Esophagus muscularis mucosa (tissue), 4 donors: ENCODE results near the gene SRGN. TPM values are rescaled to one million over a fixed set of nuclear protein-coding genes. Genes with fewer than 3 reads are reported as not detected.

Source experiments
- DNase-seq: peaks from one replicate; pipeline ENCODE4 v3.0.0-alpha.2; 2017; ENCODE audit errors: extremely low spot score
- H3K27ac ChIP-seq, 4 donors: fragments of 200-600 bp; sonication (generic); replicated peaks in 1 of 4; 1 replicate in 3 of 4; 2 replicates in 1 of 4; pipeline ENCODE4 v1.5.1; 2016 to 2019; ENCODE audit warnings: mild to moderate bottlenecking in 1 of 4
- H3K27me3 ChIP-seq, 4 donors: fragments of 200-600 bp; sonication (generic); one replicate each; pipeline versions ENCODE4 v1.5.1 to v1.6.0; 2016 to 2019
- H3K36me3 ChIP-seq, 4 donors: fragments of 200-600 bp; sonication (generic); one replicate each; pipeline ENCODE4 v1.5.1; 2016 to 2019
- H3K4me1 ChIP-seq, 4 donors: fragments of 200-600 bp; sonication (generic); one replicate each; pipeline ENCODE4 v1.5.1; 2016 to 2019
- H3K4me3 ChIP-seq, 4 donors: fragments of 200-600 bp; sonication (generic); 1 replicate in 2 of 4; 2 replicates in 2 of 4; pipeline ENCODE4 v1.5.1; 2016 to 2019; ENCODE audit warnings: mild to moderate bottlenecking in 4 of 4, moderate library complexity in 1 of 4
- H3K9me3 ChIP-seq, 4 donors: fragments of 200-600 bp; sonication (generic); 1 replicate in 3 of 4; 2 replicates in 1 of 4; pipeline ENCODE4 v1.5.1; 2016 to 2019
- EP300 ChIP-seq: sonication (generic); formaldehyde crosslinking; IDR thresholded peaks from one replicate; pipeline ENCODE4 v1.6.1; 2017; ENCODE audit warnings: antibody characterized with exemption
- POLR2A ChIP-seq: fragments of 450-650 bp; IDR thresholded peaks from one replicate; pipeline ENCODE4 v1.6.1; 2017; ENCODE audit warnings: antibody characterized with exemption, moderate library complexity, mild to moderate bottlenecking, low read depth
- POLR2AphosphoS5 ChIP-seq, 2 donors: sonication (generic); formaldehyde crosslinking; IDR thresholded peaks; one replicate each; pipeline ENCODE4 v1.6.1; 2017; ENCODE audit warnings: antibody characterized with exemption in 2 of 2
- WGBS: methylation state at CpG from one replicate; pipeline ENCODE4 v1.1.5; 2018; 5-methylcytosine and 5-hydroxymethylcytosine counted together
- intact Hi-C: fragments of 100-400 bp; cut with DNase I; formaldehyde crosslinking; loops from one replicate; pipeline ENCODE4 v1.15.1; 2023
- total RNA-seq, 4 donors: library from RNA; depleted of rRNA; stranded (reverse); fragments of >200 nt; gene quantifications; one replicate each; pipeline versions ENCODE4 v1.1.0 to v1.2.1, GENCODE V29; 2016
- TF ChIP-seq, protein P1 (sequence below), 3 experiments: fragments of 200-600 bp in 2 of 3; fragments of 450-650 bp in 1 of 3; sonication (generic) in 2 of 3; IDR thresholded peaks; one replicate each; pipeline ENCODE4 v1.5.1; 2017 to 2019; ENCODE audit warnings: antibody characterized with exemption in 3 of 3, mild to moderate bottlenecking in 2 of 3, moderate library complexity in 1 of 3

The SRGN gene
- total RNA-seq, 4 donors from 2014 or later: 44.9 to 201 (median 82.3) TPM

DNA sequence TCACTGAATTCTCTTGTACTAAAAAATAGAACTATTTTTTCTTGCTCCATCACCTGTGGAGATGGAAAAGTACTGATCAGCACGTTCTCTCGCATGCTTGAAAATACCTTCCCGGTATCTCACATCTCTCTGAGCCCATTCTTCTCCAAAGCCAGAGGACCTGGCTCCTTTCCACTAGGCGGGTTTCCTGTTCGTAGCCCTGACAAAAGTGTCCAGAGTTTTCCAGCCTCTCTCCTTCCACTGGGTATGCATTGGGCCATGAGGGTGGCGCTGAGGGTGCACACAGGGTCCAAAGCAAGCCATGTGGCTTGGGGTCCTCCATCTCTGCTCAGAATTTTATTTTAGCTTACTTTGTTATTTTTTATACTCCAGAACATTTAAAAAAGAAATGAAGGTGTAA, 16.3 kb upstream of the SRGN start:
- intact Hi-C loops: no loop called here
- H3K27me3 ChIP-seq: no peaks in the 10 kb centered on the region
- H3K4me1 ChIP-seq: peaks cover 0 to 4% (median 0%) of the 10 kb centered on the region in 4 donors
- no peaks in the 10 kb centered on the region for H3K9me3 ChIP-seq
- 82% methylated on average over 6 of the region's 6 CpGs for WGBS
- H3K4me3 ChIP-seq: no peak overlapping the region
- no peak for DNase-seq
- no peaks in the 10 kb centered on the region for H3K36me3 ChIP-seq
- TF ChIP-seq EP300 (no peak), POLR2A (no peak), POLR2AphosphoS5 (IDR thresholded peaks at IDR 0.05) (no peak)
- TF ChIP-seq, protein P1, sequence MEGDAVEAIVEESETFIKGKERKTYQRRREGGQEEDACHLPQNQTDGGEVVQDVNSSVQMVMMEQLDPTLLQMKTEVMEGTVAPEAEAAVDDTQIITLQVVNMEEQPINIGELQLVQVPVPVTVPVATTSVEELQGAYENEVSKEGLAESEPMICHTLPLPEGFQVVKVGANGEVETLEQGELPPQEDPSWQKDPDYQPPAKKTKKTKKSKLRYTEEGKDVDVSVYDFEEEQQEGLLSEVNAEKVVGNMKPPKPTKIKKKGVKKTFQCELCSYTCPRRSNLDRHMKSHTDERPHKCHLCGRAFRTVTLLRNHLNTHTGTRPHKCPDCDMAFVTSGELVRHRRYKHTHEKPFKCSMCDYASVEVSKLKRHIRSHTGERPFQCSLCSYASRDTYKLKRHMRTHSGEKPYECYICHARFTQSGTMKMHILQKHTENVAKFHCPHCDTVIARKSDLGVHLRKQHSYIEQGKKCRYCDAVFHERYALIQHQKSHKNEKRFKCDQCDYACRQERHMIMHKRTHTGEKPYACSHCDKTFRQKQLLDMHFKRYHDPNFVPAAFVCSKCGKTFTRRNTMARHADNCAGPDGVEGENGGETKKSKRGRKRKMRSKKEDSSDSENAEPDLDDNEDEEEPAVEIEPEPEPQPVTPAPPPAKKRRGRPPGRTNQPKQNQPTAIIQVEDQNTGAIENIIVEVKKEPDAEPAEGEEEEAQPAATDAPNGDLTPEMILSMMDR (IDR thresholded peaks at IDR 0.05): no peak
- H3K27ac ChIP-seq: no peak overlapping the region

DNA sequence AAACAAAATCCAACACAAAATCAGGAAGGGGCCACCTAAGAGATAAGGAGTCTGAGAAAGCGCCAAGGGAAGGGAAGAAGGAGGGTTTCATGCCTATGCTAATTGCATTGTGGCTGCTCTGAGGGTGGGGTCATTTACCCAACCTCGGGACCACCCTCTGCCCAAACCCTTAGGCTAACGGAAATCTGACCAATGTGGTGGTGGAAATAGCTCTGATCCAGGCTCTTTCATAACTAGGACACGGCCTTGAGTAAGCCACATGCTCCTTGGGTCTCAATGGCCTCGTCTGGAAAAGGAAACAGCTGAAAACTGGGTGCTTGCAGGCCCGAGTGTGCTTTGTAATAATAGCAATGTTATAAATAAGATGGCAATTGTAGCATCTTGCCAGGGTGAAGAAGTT, 14.9 kb upstream of the SRGN start:
- DNase-seq: no peak
- Histone ChIP-seq H3K9me3 (no peaks in the 10 kb centered on the region), H3K27ac (no peak overlapping the region), H3K36me3 (no peaks in the 10 kb centered on the region), H3K4me1 (peaks cover 0 to 4% (median 0%) of the 10 kb centered on the region in 4 donors), H3K4me3 (no peak overlapping the region), H3K27me3 (no peaks in the 10 kb centered on the region)
- intact Hi-C loops: no loop called here
- TF ChIP-seq EP300: no peak
- TF ChIP-seq, protein P1 (IDR thresholded peaks at IDR 0.05): no peak
- TF ChIP-seq POLR2A: no peak
- no peak for TF ChIP-seq POLR2AphosphoS5 (IDR thresholded peaks at IDR 0.05)
- WGBS: 64% methylated on average over 6 of the region's 6 CpGs

DNA sequence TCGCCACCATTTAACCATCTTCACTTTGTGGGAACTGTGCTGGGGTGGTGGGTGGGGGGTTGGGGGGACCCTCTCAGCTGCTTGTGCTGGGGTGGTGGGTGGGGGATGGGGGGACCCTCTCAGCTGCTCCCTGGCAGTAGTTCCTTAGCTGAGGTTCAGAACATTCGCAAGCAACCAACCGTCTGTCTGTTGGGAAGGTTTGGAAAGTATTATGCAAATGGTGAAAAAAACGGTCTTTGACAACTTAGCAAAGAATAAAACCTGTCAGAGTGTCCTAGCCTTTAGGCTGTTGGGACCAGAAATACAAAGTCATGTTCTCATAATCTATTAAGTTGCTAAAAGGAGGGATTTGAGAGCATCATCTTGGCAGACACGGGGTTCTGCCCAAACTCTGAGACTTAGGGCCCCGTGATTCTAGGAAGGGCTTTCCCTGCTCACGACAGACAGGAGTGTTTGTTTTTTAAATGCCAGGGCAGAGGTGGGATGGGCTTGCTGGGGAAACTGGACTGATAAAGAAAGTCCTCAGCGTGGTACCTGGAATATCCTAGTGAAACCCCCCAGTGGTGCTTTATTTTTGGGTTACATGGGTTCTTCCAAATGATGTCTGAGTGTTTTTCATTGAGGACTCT, 14.1 kb upstream of the SRGN start:
- DNase-seq: no peak
- intact Hi-C loops: no loop called here
- H3K36me3 ChIP-seq: no peaks in the 10 kb centered on the region
- no peaks in the 10 kb centered on the region for H3K27me3 ChIP-seq
- WGBS: 62% methylated on average over 8 of the region's 8 CpGs
- no peak overlapping the region for H3K4me3 ChIP-seq
- H3K9me3 ChIP-seq: no peaks in the 10 kb centered on the region
- TF ChIP-seq POLR2A (no peak), POLR2AphosphoS5 (IDR thresholded peaks at IDR 0.05) (no peak), EP300 (no peak)
- TF ChIP-seq, protein P1 (IDR thresholded peaks at IDR 0.05): no peak
- peaks cover 0 to 4% (median 0%) of the 10 kb centered on the region in 4 donors for H3K4me1 ChIP-seq
- H3K27ac ChIP-seq: no peak overlapping the region

DNA sequence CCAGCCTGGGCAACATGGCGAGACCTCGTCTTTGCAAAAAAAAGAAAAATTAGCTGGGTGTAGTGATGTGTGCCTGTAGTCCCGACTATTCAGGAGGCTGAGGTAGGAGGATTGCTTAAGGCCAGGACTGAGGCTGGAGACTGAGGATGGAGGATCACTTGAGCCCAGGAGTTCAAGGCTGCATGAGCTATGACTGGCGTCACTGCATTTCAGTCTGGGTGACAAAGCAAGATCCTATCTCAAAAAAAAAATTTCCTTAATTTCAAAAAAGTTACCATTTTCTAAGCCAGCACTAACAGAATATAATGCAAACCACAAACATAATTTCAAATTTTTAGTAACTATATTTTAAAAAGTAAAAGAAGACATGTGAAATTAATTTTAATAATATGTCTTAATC, 13.4 kb upstream of the SRGN start:
- TF ChIP-seq POLR2A: no peak
- TF ChIP-seq, protein P1 (IDR thresholded peaks at IDR 0.05): no peak
- TF ChIP-seq EP300: no peak
- no peak for TF ChIP-seq POLR2AphosphoS5 (IDR thresholded peaks at IDR 0.05)
- Histone ChIP-seq H3K9me3 (no peaks in the 10 kb centered on the region), H3K36me3 (no peaks in the 10 kb centered on the region), H3K27me3 (no peaks in the 10 kb centered on the region), H3K4me1 (peaks cover 0 to 4% (median 0%) of the 10 kb centered on the region in 4 donors), H3K27ac (no peak overlapping the region), H3K4me3 (no peak overlapping the region)
- no peak for DNase-seq
- intact Hi-C loops: no loop called here
- 85% methylated on average over 4 of the region's 4 CpGs for WGBS

DNA sequence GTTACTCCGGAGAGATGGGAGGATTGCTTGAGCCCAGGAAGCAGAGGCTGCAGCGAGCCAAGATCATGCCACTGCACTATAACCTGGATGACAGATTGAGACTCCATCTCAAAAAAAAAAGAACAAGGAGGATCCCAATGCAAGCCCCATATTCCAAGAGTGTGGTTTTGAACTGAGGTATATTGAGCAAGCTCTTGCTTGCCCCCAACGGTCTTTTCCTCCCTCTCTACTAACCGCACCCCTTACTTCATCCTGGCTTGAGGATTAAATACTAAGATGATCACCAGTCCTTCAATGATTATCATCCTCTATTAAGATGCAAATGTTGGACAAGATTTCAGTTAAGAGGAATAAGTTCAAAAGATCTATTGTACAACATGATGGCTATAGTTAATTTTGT, 12.5 kb upstream of the SRGN start:
- Histone ChIP-seq H3K27ac (no peak overlapping the region), H3K4me3 (no peak overlapping the region), H3K9me3 (no peaks in the 10 kb centered on the region), H3K27me3 (no peaks in the 10 kb centered on the region), H3K36me3 (no peaks in the 10 kb centered on the region), H3K4me1 (peaks cover 0 to 4% (median 0%) of the 10 kb centered on the region in 4 donors)
- intact Hi-C loops: no loop called here
- DNase-seq: no peak
- TF ChIP-seq EP300 (no peak), POLR2A (no peak), POLR2AphosphoS5 (IDR thresholded peaks at IDR 0.05) (no peak)
- TF ChIP-seq, protein P1 (IDR thresholded peaks at IDR 0.05): no peak
- 78% methylated on average over 4 of the region's 4 CpGs for WGBS
